Thoracic aorta (tissue), 2 donors: ENCODE measurements around the gene LYPLA2. TPM values are rescaled to one million over a fixed set of nuclear protein-coding genes. Genes with fewer than 3 reads are reported as not detected.

ENCODE experiments used
- ATAC-seq: fragments of 150-250 bp; one replicate; pipeline ENCODE4 v1.8.0; 2017; ENCODE audit warnings: low read depth; ENCODE audit not compliant: insufficient number of reproducible peaks, low FRiP score
- DNase-seq: peaks from one replicate; pipeline ENCODE4 v3.0.0-alpha.2; 2020; ENCODE audit warnings: low spot score
- H3K27ac ChIP-seq, 2 donors: fragments of 200-600 bp; sonication (generic); 1 replicate in 1 of 2; 2 replicates in 1 of 2; pipeline ENCODE4 v1.5.1; 2016; ENCODE audit warnings: mild to moderate bottlenecking in 2 of 2, moderate library complexity in 2 of 2
- H3K27me3 ChIP-seq: fragments of 200-600 bp; sonication (generic); replicated peaks from 2 replicates; pipeline ENCODE4 v1.6.0; 2016; ENCODE audit warnings: mild to moderate bottlenecking; ENCODE audit not compliant: insufficient read depth
- H3K36me3 ChIP-seq: fragments of 200-600 bp; sonication (generic); one replicate; pipeline ENCODE4 v1.5.1; 2016
- H3K4me1 ChIP-seq, 2 donors: fragments of 200-600 bp; sonication (generic); 1 replicate in 1 of 2; 2 replicates in 1 of 2; pipeline versions ENCODE4 v1.5.1 to v1.6.0; 2016; ENCODE audit warnings: low read depth in 2 of 2, mild to moderate bottlenecking in 1 of 2; ENCODE audit not compliant: control insufficient read depth in 1 of 2
- H3K4me3 ChIP-seq: fragments of 200-600 bp; sonication (generic); 2 replicates; pipeline ENCODE4 v1.5.1; 2016; ENCODE audit warnings: mild to moderate bottlenecking
- H3K9me3 ChIP-seq: fragments of 200-600 bp; sonication (generic); 2 replicates; pipeline ENCODE4 v1.5.1; 2016
- CTCF ChIP-seq: fragments of 200-600 bp; sonication (generic); IDR thresholded peaks from one replicate; pipeline ENCODE4 v1.5.1; 2019; ENCODE audit warnings: antibody characterized with exemption
- total RNA-seq, 2 donors: library from RNA; depleted of rRNA; stranded (reverse); fragments of >200 nt; gene quantifications; one replicate each; pipeline versions ENCODE4 v1.1.0 to v1.2.3, GENCODE V29; 2016

LYPLA2 gene
- total RNA-seq, 2 donors from 2014 or later, result 29.6 to 37.2 TPM

GRCh38 chr1:23803674-23804073, 12.7 kb downstream of the LYPLA2 start:
- no peak for DNase-seq
- Histone ChIP-seq H3K36me3 (peaks cover 3% of the 10 kb centered on the region), H3K9me3 (no peaks in the 10 kb centered on the region), H3K4me3 (no peak overlapping the region), H3K27me3 (no peaks in the 10 kb centered on the region), H3K27ac (no peak overlapping the region), H3K4me1 (peaks cover 3 to 23% of the 10 kb centered on the region in 2 donors)
- ATAC-seq, result no peak
- no peak for TF ChIP-seq CTCF

- H3K4me1 ChIP-seq, result peaks cover 3 to 17% of the 10 kb centered on the region in 2 donors
- TF ChIP-seq CTCF, result no peak
- ATAC-seq (no peak), DNase-seq (no peak)
- H3K27ac ChIP-seq, result no peak overlapping the region
- peaks cover 3% of the 10 kb centered on the region for H3K36me3 ChIP-seq
- no peaks in the 10 kb centered on the region for H3K27me3 ChIP-seq
- H3K9me3 ChIP-seq, result no peaks in the 10 kb centered on the region
- H3K4me3 ChIP-seq, result no peak overlapping the region
Measured at GRCh38 chr1:23804183-23804835, 13.4 kb downstream of the LYPLA2 start.

- no peak for ATAC-seq
- Histone ChIP-seq H3K36me3 (peaks cover 3% of the 10 kb centered on the region), H3K4me3 (no peak overlapping the region), H3K27ac (no peak overlapping the region), H3K4me1 (peaks cover 3 to 10% of the 10 kb centered on the region in 2 donors), H3K27me3 (no peaks in the 10 kb centered on the region), H3K9me3 (no peaks in the 10 kb centered on the region)
- no peak for DNase-seq
- TF ChIP-seq CTCF, result no peak
Measured at GRCh38 chr1:23805025-23805424, 14.1 kb downstream of the LYPLA2 start.

- no peak overlapping the region for H3K4me3 ChIP-seq
- no peak for TF ChIP-seq CTCF
- H3K9me3 ChIP-seq, result no peaks in the 10 kb centered on the region
- no peak for ATAC-seq
- no peak for DNase-seq
- no peaks in the 10 kb centered on the region for H3K27me3 ChIP-seq
- H3K27ac ChIP-seq, result no peak overlapping the region
- H3K4me1 ChIP-seq, result peaks cover 2 to 6% of the 10 kb centered on the region in 2 donors
- H3K36me3 ChIP-seq, result peaks cover 3% of the 10 kb centered on the region
Measured at GRCh38 chr1:23806280-23806679, 15.3 kb downstream of the LYPLA2 start.

GRCh38 chr1:23807453-23807852, 16.5 kb downstream of the LYPLA2 start:
- no peak overlapping the region for H3K4me3 ChIP-seq
- H3K9me3 ChIP-seq, result no peaks in the 10 kb centered on the region
- no peak for TF ChIP-seq CTCF
- DNase-seq (no peak), ATAC-seq (no peak)
- H3K27ac ChIP-seq, result no peak overlapping the region
- no peaks in the 10 kb centered on the region for H3K4me1 ChIP-seq
- peaks cover 3% of the 10 kb centered on the region for H3K36me3 ChIP-seq
- H3K27me3 ChIP-seq, result no peaks in the 10 kb centered on the region
